ENCODE measurements around the gene ADK. TPM values are rescaled to one million over a fixed set of nuclear protein-coding genes. Genes with fewer than 3 reads are reported as not detected.

Gene ADK
- polyA plus RNA-seq, 1 donor (not counting 4 experiments of a cell fraction or from before 2014, with no cell fraction given) = 139 TPM

DNA sequence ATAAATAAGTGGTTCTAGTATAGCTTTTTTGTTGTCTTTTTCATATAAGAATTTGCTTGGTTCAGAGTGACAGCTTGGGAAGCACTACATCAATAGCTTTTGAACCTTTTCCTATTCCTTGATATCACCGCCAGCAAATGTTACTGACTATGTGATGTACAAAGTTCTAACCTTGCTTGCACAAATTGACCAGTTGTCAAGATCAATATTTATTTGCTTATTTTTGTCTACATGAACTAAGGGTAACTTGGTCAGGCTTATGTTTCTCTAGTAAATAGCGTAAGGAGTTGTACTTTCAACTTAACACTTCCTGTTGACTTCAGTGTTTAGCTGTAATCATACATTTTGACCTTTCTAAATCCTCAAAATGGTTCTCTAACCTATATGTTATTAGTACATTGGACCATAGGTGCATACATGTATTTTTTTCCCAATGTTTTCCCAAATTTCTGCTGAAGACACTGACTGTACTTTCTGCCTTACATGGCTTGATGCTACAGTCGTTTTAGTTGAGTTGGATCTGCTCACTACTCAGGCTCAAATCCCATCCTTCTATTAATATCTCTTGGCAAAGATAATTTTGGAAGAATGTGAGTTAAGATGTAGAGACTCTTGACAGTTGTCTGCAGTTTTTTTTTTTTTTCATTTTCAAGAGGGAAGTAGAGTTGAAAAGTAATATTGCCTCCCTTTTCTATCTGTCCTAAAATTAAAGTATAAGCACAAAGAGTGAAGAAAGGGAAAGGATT is 436.3 kb downstream of the ADK start:
- Histone ChIP-seq H3K4me3 (ENCODE audit: control insufficient read depth in 2 of 3, extremely low read depth in 1 of 3, insufficient read depth in 2 of 3, low read depth in 1 of 3, low read length in 3 of 3) (no peak overlapping the region), H3K27me3 (ENCODE audit: control insufficient read depth, extremely low read depth, insufficient read depth, low read length) (no peaks in the 10 kb centered on the region), H3K79me2 (ENCODE audit: control insufficient read depth, insufficient read depth, low read length) (no peaks in the 10 kb centered on the region), H3K9me1 (ENCODE audit: control insufficient read depth, extremely low read depth, insufficient read depth, low read length) (no peaks in the 10 kb centered on the region), H3K4me2 (ENCODE audit: control insufficient read depth, extremely low read depth, insufficient read depth, low read depth, low read length) (no peak overlapping the region), H3K36me3 (ENCODE audit: control insufficient read depth in 2 of 2, extremely low read depth in 1 of 2, insufficient read depth in 2 of 2, low read length in 2 of 2) (peaks cover 4 to 10% of the 10 kb centered on the region in 2 experiments), H4K20me1 (ENCODE audit: control insufficient read depth, extremely low read depth, insufficient read depth, low read length) (no peaks in the 10 kb centered on the region), H3K4me1 (ENCODE audit: control insufficient read depth, extremely low read depth, insufficient read depth, low read length) (peaks cover 18% of the 10 kb centered on the region), H3K27ac (ENCODE audit: control insufficient read depth, insufficient read depth, low read length) (no peak overlapping the region), H3K9me3 (ENCODE audit: control insufficient read depth, low read depth, low read length) (no peaks in the 10 kb centered on the region), H3K9ac (ENCODE audit: control insufficient read depth, extremely low read depth, insufficient read depth, low read length) (no peak overlapping the region), H2AFZ (ENCODE audit: control insufficient read depth, low read length) (no peak overlapping the region)
- dilution Hi-C loops (cut with MboI; ENCODE audit: extremely low pct_ligation_motif_present, low sequenced_read_pairs) = no loop called here
- FAIRE-seq (no peak), DNase-seq (ENCODE audit: low read depth, low spot score) (no peak)
- TF ChIP-seq, protein P1, sequence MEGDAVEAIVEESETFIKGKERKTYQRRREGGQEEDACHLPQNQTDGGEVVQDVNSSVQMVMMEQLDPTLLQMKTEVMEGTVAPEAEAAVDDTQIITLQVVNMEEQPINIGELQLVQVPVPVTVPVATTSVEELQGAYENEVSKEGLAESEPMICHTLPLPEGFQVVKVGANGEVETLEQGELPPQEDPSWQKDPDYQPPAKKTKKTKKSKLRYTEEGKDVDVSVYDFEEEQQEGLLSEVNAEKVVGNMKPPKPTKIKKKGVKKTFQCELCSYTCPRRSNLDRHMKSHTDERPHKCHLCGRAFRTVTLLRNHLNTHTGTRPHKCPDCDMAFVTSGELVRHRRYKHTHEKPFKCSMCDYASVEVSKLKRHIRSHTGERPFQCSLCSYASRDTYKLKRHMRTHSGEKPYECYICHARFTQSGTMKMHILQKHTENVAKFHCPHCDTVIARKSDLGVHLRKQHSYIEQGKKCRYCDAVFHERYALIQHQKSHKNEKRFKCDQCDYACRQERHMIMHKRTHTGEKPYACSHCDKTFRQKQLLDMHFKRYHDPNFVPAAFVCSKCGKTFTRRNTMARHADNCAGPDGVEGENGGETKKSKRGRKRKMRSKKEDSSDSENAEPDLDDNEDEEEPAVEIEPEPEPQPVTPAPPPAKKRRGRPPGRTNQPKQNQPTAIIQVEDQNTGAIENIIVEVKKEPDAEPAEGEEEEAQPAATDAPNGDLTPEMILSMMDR (optimal IDR thresholded peaks at IDR 0.05 in 1 of 3, IDR thresholded peaks at IDR 0.05 in 1 of 3, conservative IDR thresholded peaks at IDR 0.05 in 1 of 3; ENCODE audit: extremely low read depth in 1 of 3, insufficient read depth in 2 of 3, low read length in 3 of 3) = no peak
- TF ChIP-seq EZH2 (IDR thresholded peaks at IDR 0.05; ENCODE audit: low read length) = no peak

DNA sequence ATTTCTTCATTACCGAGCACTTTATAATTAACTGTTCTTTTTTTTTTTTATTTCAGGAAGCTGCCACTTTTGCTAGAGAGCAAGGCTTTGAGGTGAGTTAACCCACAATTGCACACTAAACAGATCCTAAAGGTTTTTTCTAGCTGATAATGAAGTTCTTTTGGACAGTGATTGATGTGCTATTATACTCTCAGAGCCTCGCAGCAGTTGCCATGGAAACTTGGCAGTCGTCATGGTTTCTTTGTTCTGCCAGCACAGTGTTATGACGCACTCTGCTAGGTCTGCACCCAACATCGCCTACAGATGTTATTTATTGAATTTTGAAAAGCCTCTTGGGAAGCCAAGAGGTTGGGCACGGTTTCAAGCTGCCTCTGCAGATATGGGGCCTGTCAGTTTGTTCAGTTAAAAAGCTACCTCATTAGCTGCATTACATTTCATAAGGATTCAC is 438.2 kb downstream of the ADK start:
- Histone ChIP-seq H3K4me3 (ENCODE audit: control insufficient read depth in 2 of 3, extremely low read depth in 1 of 3, insufficient read depth in 2 of 3, low read depth in 1 of 3, low read length in 3 of 3) (no peak overlapping the region), H3K27ac (ENCODE audit: control insufficient read depth, insufficient read depth, low read length) (peak overlapping the region; percentile 26), H4K20me1 (ENCODE audit: control insufficient read depth, extremely low read depth, insufficient read depth, low read length) (no peaks in the 10 kb centered on the region), H3K9me3 (ENCODE audit: control insufficient read depth, low read depth, low read length) (no peaks in the 10 kb centered on the region), H3K27me3 (ENCODE audit: control insufficient read depth, extremely low read depth, insufficient read depth, low read length) (no peaks in the 10 kb centered on the region), H3K4me2 (ENCODE audit: control insufficient read depth, extremely low read depth, insufficient read depth, low read depth, low read length) (no peak overlapping the region), H3K36me3 (ENCODE audit: control insufficient read depth in 2 of 2, extremely low read depth in 1 of 2, insufficient read depth in 2 of 2, low read length in 2 of 2) (peaks cover 2 to 10% of the 10 kb centered on the region in 2 experiments), H3K79me2 (ENCODE audit: control insufficient read depth, insufficient read depth, low read length) (no peaks in the 10 kb centered on the region), H3K9me1 (ENCODE audit: control insufficient read depth, extremely low read depth, insufficient read depth, low read length) (no peaks in the 10 kb centered on the region), H2AFZ (ENCODE audit: control insufficient read depth, low read length) (no peak overlapping the region), H3K4me1 (ENCODE audit: control insufficient read depth, extremely low read depth, insufficient read depth, low read length) (peaks cover 15% of the 10 kb centered on the region), H3K9ac (ENCODE audit: control insufficient read depth, extremely low read depth, insufficient read depth, low read length) (no peak overlapping the region)
- dilution Hi-C loops (cut with MboI; ENCODE audit: extremely low pct_ligation_motif_present, low sequenced_read_pairs) = no loop called here
- peak; percentile 28 for DNase-seq (ENCODE audit: low read depth, low spot score)
- no peak for FAIRE-seq
- TF ChIP-seq, protein P1 (optimal IDR thresholded peaks at IDR 0.05 in 1 of 3, IDR thresholded peaks at IDR 0.05 in 1 of 3, conservative IDR thresholded peaks at IDR 0.05 in 1 of 3; ENCODE audit: extremely low read depth in 1 of 3, insufficient read depth in 2 of 3, low read length in 3 of 3) = no peak
- TF ChIP-seq EZH2 (IDR thresholded peaks at IDR 0.05; ENCODE audit: low read length) = no peak
